CD4-positive, CD25-positive, alpha-beta regulatory T cell (primary cell): ENCODE results near the gene SARS1. TPM values are rescaled to one million over a fixed set of nuclear protein-coding genes. Genes with fewer than 3 reads are reported as not detected.

Experiments
- ATAC-seq, 2 donors: fragments of 150-1000 bp; cut with Tn5 transposase; one replicate each; pipeline ENCODE4 v1.10.0; 2021; ENCODE audit warnings: low read depth in 2 of 2, moderate number of reproducible peaks in 2 of 2, moderate library complexity in 1 of 2
- DNase-seq, 3 donors: peaks; one replicate each; pipeline versions ENCODE4 v3.0.0 to v3.0.0-alpha.2; 2012 to 2022; ENCODE audit warnings: mixed read lengths in 1 of 3
- H3K27ac ChIP-seq: one replicate; pipeline ENCODE4 v1.7.0; 2013; ENCODE audit warnings: mild to moderate bottlenecking, low read length; ENCODE audit not compliant: insufficient read depth, poor library complexity, severe bottlenecking
- H3K27me3 ChIP-seq: one replicate; pipeline ENCODE4 v1.7.0; 2013; ENCODE audit warnings: low read length; ENCODE audit not compliant: control insufficient read depth, insufficient read depth
- H3K36me3 ChIP-seq: one replicate; pipeline ENCODE4 v1.7.0; 2013; ENCODE audit warnings: mild to moderate bottlenecking, low read length, moderate library complexity; ENCODE audit not compliant: control insufficient read depth, insufficient read depth
- H3K4me1 ChIP-seq: 2 replicates; pipeline ENCODE4 v1.7.0; 2013; ENCODE audit warnings: mild to moderate bottlenecking, low read length; ENCODE audit not compliant: insufficient read depth, control insufficient read depth, poor library complexity, severe bottlenecking
- H3K4me3 ChIP-seq: one replicate; pipeline ENCODE4 v1.7.0; 2013; ENCODE audit warnings: low read depth, mild to moderate bottlenecking, low read length, moderate library complexity
- H3K9me3 ChIP-seq, 2 experiments: 1 replicate in 1 of 2; 2 replicates in 1 of 2; pipeline ENCODE4 v1.7.0; 2013; ENCODE audit warnings: low read length in 2 of 2, mild to moderate bottlenecking in 1 of 2, moderate library complexity in 1 of 2; ENCODE audit not compliant: control insufficient read depth in 2 of 2
- H3K27ac Mint-ChIP-seq, 3 donors: one replicate each; pipeline ENCODE4 v1.8.0; 2020 to 2022; ENCODE audit warnings: mild to moderate bottlenecking in 3 of 3, mixed read lengths in 3 of 3, moderate library complexity in 2 of 3
- H3K27me3 Mint-ChIP-seq: one replicate; pipeline ENCODE4 v1.8.0; 2022; ENCODE audit warnings: mild to moderate bottlenecking, mixed read lengths
- H3K36me3 Mint-ChIP-seq: one replicate; pipeline ENCODE4 v1.8.0; 2020; ENCODE audit warnings: mixed read lengths
- H3K4me1 Mint-ChIP-seq, 4 donors: one replicate each; pipeline ENCODE4 v1.8.0; 2020 to 2022; ENCODE audit warnings: mixed read lengths in 4 of 4, mild to moderate bottlenecking in 1 of 4
- H3K4me3 Mint-ChIP-seq, 4 donors: one replicate each; pipeline ENCODE4 v1.8.0; 2020 to 2022; ENCODE audit warnings: mild to moderate bottlenecking in 4 of 4, mixed read lengths in 4 of 4, moderate library complexity in 3 of 4
- H3K9me3 Mint-ChIP-seq, 7 donors: one replicate each; pipeline ENCODE4 v1.8.0; 2020 to 2022; ENCODE audit warnings: mixed read lengths in 7 of 7, mild to moderate bottlenecking in 3 of 7, moderate library complexity in 2 of 7
- polyA plus RNA-seq, 4 donors: library from polyadenylated mRNA; unstranded; fragments of 300-500 nt; fragmentation: Illumina TruSeq; gene quantifications; one replicate each; pipeline ENCODE4 v1.2.3, GENCODE V29; 2021
- total RNA-seq: library from RNA; stranded (reverse); gene quantifications from one replicate; pipeline ENCODE4 v1.2.3, GENCODE V29; 2022

Gene SARS1
- total and polyA plus RNA-seq, 5 donors from 2014 or later, result 117 to 173 (median 170) TPM

- H3K4me3 ChIP-seq, result no peak overlapping the region
- DNase-seq (no peak), ATAC-seq (no peak)
- H3K9me3 ChIP-seq, result no peaks in the 10 kb centered on the region
- no peaks in the 10 kb centered on the region for H3K4me1 Mint-ChIP-seq
- no peak overlapping the region for H3K27ac ChIP-seq
- no peaks in the 10 kb centered on the region for H3K36me3 ChIP-seq
- H3K27me3 ChIP-seq, result no peaks in the 10 kb centered on the region
- H3K9me3 Mint-ChIP-seq, result no peaks in the 10 kb centered on the region
- H3K4me1 ChIP-seq, result no peaks in the 10 kb centered on the region
- no peaks in the 10 kb centered on the region for H3K27me3 Mint-ChIP-seq
- no peaks in the 10 kb centered on the region for H3K36me3 Mint-ChIP-seq
- H3K27ac Mint-ChIP-seq, result peak overlapping the region in 1 of 3 donors; percentile 8
- no peak overlapping the region for H3K4me3 Mint-ChIP-seq
These were observed 55.7 kb downstream of the SARS1 start for GRCh38 chr1:109269212-109269980.

GRCh38 chr1:109269981-109270622 is 56.4 kb downstream of the SARS1 start:
- Mint-ChIP-seq H3K4me3 (no peak overlapping the region), H3K36me3 (no peaks in the 10 kb centered on the region), H3K27me3 (no peaks in the 10 kb centered on the region), H3K4me1 (no peaks in the 10 kb centered on the region), H3K9me3 (no peaks in the 10 kb centered on the region), H3K27ac (peak overlapping the region in 1 of 3 donors; percentile 8)
- no peaks in the 10 kb centered on the region for H3K36me3 ChIP-seq
- H3K4me1 ChIP-seq, result no peaks in the 10 kb centered on the region
- DNase-seq, result no peak
- H3K4me3 ChIP-seq, result no peak overlapping the region
- H3K27ac ChIP-seq, result no peak overlapping the region
- H3K9me3 ChIP-seq, result no peaks in the 10 kb centered on the region
- no peak for ATAC-seq
- no peaks in the 10 kb centered on the region for H3K27me3 ChIP-seq

- Mint-ChIP-seq H3K9me3 (no peaks in the 10 kb centered on the region), H3K27me3 (no peaks in the 10 kb centered on the region), H3K36me3 (no peaks in the 10 kb centered on the region), H3K4me3 (no peak overlapping the region), H3K27ac (peak overlapping the region in 1 of 3 donors; percentile 72), H3K4me1 (no peaks in the 10 kb centered on the region)
- Histone ChIP-seq H3K27me3 (no peaks in the 10 kb centered on the region), H3K36me3 (no peaks in the 10 kb centered on the region), H3K4me3 (no peak overlapping the region), H3K4me1 (no peaks in the 10 kb centered on the region), H3K27ac (no peak overlapping the region), H3K9me3 (no peaks in the 10 kb centered on the region)
- DNase-seq (no peak), ATAC-seq (no peak)
These were observed 57.1 kb downstream of the SARS1 start for GRCh38 chr1:109270623-109271317.

- DNase-seq, result no peak
- Mint-ChIP-seq H3K4me3 (no peak overlapping the region), H3K27ac (no peak overlapping the region), H3K9me3 (no peaks in the 10 kb centered on the region), H3K4me1 (no peaks in the 10 kb centered on the region), H3K36me3 (no peaks in the 10 kb centered on the region), H3K27me3 (no peaks in the 10 kb centered on the region)
- no peak for ATAC-seq
- Histone ChIP-seq H3K36me3 (no peaks in the 10 kb centered on the region), H3K4me1 (no peaks in the 10 kb centered on the region), H3K9me3 (no peaks in the 10 kb centered on the region), H3K27me3 (no peaks in the 10 kb centered on the region), H3K27ac (no peak overlapping the region), H3K4me3 (no peak overlapping the region)
These were observed 57.7 kb downstream of the SARS1 start for GRCh38 chr1:109271458-109271857.

GRCh38 chr1:109272021-109272799 is 58.5 kb downstream of the SARS1 start:
- Mint-ChIP-seq H3K27ac (no peak overlapping the region), H3K4me3 (no peak overlapping the region), H3K4me1 (peaks cover 0 to 2% (median 2%) of the 10 kb centered on the region in 4 donors), H3K27me3 (no peaks in the 10 kb centered on the region), H3K36me3 (no peaks in the 10 kb centered on the region), H3K9me3 (no peaks in the 10 kb centered on the region)
- no peaks in the 10 kb centered on the region for H3K4me1 ChIP-seq
- no peak overlapping the region for H3K4me3 ChIP-seq
- ATAC-seq (no peak), DNase-seq (no peak)
- no peak overlapping the region for H3K27ac ChIP-seq
- no peaks in the 10 kb centered on the region for H3K27me3 ChIP-seq
- no peaks in the 10 kb centered on the region for H3K36me3 ChIP-seq
- H3K9me3 ChIP-seq, result no peaks in the 10 kb centered on the region

GRCh38 chr1:109272831-109273547 is 59.3 kb downstream of the SARS1 start:
- DNase-seq, result no peak
- H3K4me1 Mint-ChIP-seq, result peaks cover 0 to 6% (median 4%) of the 10 kb centered on the region in 4 donors
- H3K4me3 Mint-ChIP-seq, result no peak overlapping the region
- Histone ChIP-seq H3K4me3 (no peak overlapping the region), H3K36me3 (no peaks in the 10 kb centered on the region), H3K27me3 (no peaks in the 10 kb centered on the region), H3K4me1 (no peaks in the 10 kb centered on the region), H3K9me3 (no peaks in the 10 kb centered on the region), H3K27ac (no peak overlapping the region)
- no peaks in the 10 kb centered on the region for H3K36me3 Mint-ChIP-seq
- no peak overlapping the region for H3K27ac Mint-ChIP-seq
- no peaks in the 10 kb centered on the region for H3K9me3 Mint-ChIP-seq
- no peak for ATAC-seq
- H3K27me3 Mint-ChIP-seq, result no peaks in the 10 kb centered on the region
